H7 (cell line): ENCODE measurements around the gene BSCL2. TPM values are rescaled to one million over a fixed set of nuclear protein-coding genes. Genes with fewer than 3 reads are reported as not detected.
A peak's percentile ranks its signal among the peaks of the same experiment; 100 is the strongest.
"Not testable (repeated sequence)": the region's sequence is repeated elsewhere in the genome, so short reads cannot be mapped to it uniquely, and the experiment has no call there.

Source experiments
- DNase-seq: peaks from one replicate; pipeline ENCODE4 v3.0.0; 2012
- H3K27me3 ChIP-seq: 2 replicates; pipeline ENCODE4 v1.6.0; 2011; ENCODE audit warnings: mild to moderate bottlenecking, low read length; ENCODE audit not compliant: control insufficient read depth, insufficient read depth
- H3K36me3 ChIP-seq: replicated peaks from 2 replicates; pipeline ENCODE4 v1.5.1; 2011; ENCODE audit warnings: low read length; ENCODE audit not compliant: control insufficient read depth, insufficient read depth
- H3K4me3 ChIP-seq: 2 replicates; pipeline ENCODE4 v1.5.1; 2011; ENCODE audit warnings: low read depth, mild to moderate bottlenecking, control low read depth, low read length, moderate library complexity; ENCODE audit not compliant: insufficient read depth
- total RNA-seq: library from RNA; depleted of rRNA; stranded (reverse); fragments of >200 nt; shearing (Covaris generic); gene quantifications from 2 replicates; pipeline ENCODE4 v1.2.3, GENCODE V29; 2014

Gene BSCL2
- total RNA-seq, 1 experiment from 2014 or later, result 200 TPM

GRCh38 chr11:62665599-62666258 is 41.5 kb downstream of the BSCL2 start:
- no peaks in the 10 kb centered on the region for H3K27me3 ChIP-seq
- H3K36me3 ChIP-seq, result peaks cover 20% of the 10 kb centered on the region
- DNase-seq, result peak; percentile 59
- peak overlapping the region; percentile 79 for H3K4me3 ChIP-seq

- peak; percentile 99 for DNase-seq
- peak within 1 kb of the TSS; percentile 79 for H3K4me3 ChIP-seq
- H3K36me3 ChIP-seq, result peaks cover 20% of the 10 kb centered on the region
- no peaks in the 10 kb centered on the region for H3K27me3 ChIP-seq
Observed at GRCh38 chr11:62665075-62665598, 42.1 kb downstream of the BSCL2 start, which contains the start of the genes C11orf98 and CSKMT. TSS of gene C11orf98 (minus strand) at chr11:62665210. CDS start at chr11:62665169, 41 bp downstream. TSS of gene CSKMT (plus strand) at chr11:62665312. CDS start at chr11:62665880, 568 bp downstream.

GRCh38 chr11:62664405-62665074 is 42.7 kb downstream of the BSCL2 start:
- Histone ChIP-seq H3K27me3 (no peaks in the 10 kb centered on the region), H3K36me3 (peaks cover 20% of the 10 kb centered on the region), H3K4me3 (peak overlapping the region; percentile 79)
- peak; percentile 88 for DNase-seq

- DNase-seq, result no peak
- Histone ChIP-seq H3K36me3 (no peaks in the 10 kb centered on the region), H3K4me3 (no peak overlapping the region), H3K27me3 (no peaks in the 10 kb centered on the region)
Observed at GRCh38 chr11:62656796-62657429, 50.3 kb downstream of the BSCL2 start.

- DNase-seq, result no peak
- Histone ChIP-seq H3K27me3 (no peaks in the 10 kb centered on the region), H3K36me3 (peaks cover 6% of the 10 kb centered on the region), H3K4me3 (no peak overlapping the region)
Observed at GRCh38 chr11:62654297-62654696, 52.9 kb downstream of the BSCL2 start.

- Histone ChIP-seq H3K27me3 (no peaks in the 10 kb centered on the region), H3K36me3 (peaks cover 8% of the 10 kb centered on the region), H3K4me3 (peak overlapping the region; percentile 71)
- DNase-seq, result no peak
Observed at GRCh38 chr11:62652161-62653006, 54.8 kb downstream of the BSCL2 start.

- not testable (repeated sequence) for DNase-seq, H3K27me3 ChIP-seq, H3K36me3 ChIP-seq
Observed at GRCh38 chr11:62650283-62650682, 56.9 kb downstream of the BSCL2 start.

GRCh38 chr11:62649486-62649885 is 57.7 kb downstream of the BSCL2 start:
- DNase-seq, result no peak

More at GRCh38 chr11:62650283-62650682, 56.9 kb downstream of the BSCL2 start:
- H3K4me3 ChIP-seq, result not testable (repeated sequence)

GRCh38 chr11:62648967-62649364 is 58.3 kb downstream of the BSCL2 start:
- H3K4me3 ChIP-seq, result no peak overlapping the region
- no peak for DNase-seq

More at GRCh38 chr11:62649486-62649885, 57.7 kb downstream of the BSCL2 start:
- Histone ChIP-seq H3K4me3 (no peak overlapping the region), H3K36me3 (peaks cover 9% of the 10 kb centered on the region), H3K27me3 (no peaks in the 10 kb centered on the region)

GRCh38 chr11:62648185-62648966 is 58.8 kb downstream of the BSCL2 start:
- Histone ChIP-seq H3K4me3 (no peak overlapping the region), H3K27me3 (no peaks in the 10 kb centered on the region), H3K36me3 (peaks cover 12% of the 10 kb centered on the region)
- no peak for DNase-seq

More at GRCh38 chr11:62648967-62649364, 58.3 kb downstream of the BSCL2 start:
- peaks cover 12% of the 10 kb centered on the region for H3K36me3 ChIP-seq
- H3K27me3 ChIP-seq, result no peaks in the 10 kb centered on the region

GRCh38 chr11:62647609-62648005 is 59.6 kb downstream of the BSCL2 start:
- no peaks in the 10 kb centered on the region for H3K27me3 ChIP-seq
- peaks cover 12% of the 10 kb centered on the region for H3K36me3 ChIP-seq
- DNase-seq, result no peak
- H3K4me3 ChIP-seq, result no peak overlapping the region

- DNase-seq, result no peak
- peaks cover 12% of the 10 kb centered on the region for H3K36me3 ChIP-seq
- no peaks in the 10 kb centered on the region for H3K27me3 ChIP-seq
- 0 out of 2 replicates have a peak overlapping the region, but pooled peaks have one; percentile 2 for H3K4me3 ChIP-seq
Observed at GRCh38 chr11:62646825-62647608, 60.2 kb downstream of the BSCL2 start.
